ENCODE results near the gene GRB14.
"Not testable (repeated sequence)": the region's sequence is repeated elsewhere in the genome, so short reads cannot be mapped to it uniquely, and the experiment has no call there.

GRB14 gene

GRCh38 chr2:164478205-164478604 lies 143.1 kb downstream of the GRB14 start:
- H3K4me2 ChIP-seq: no peak overlapping the region
- H3K4me1 ChIP-seq (ENCODE audit: low read depth, poor library complexity, severe bottlenecking): no peaks in the 10 kb centered on the region
- H3K27ac ChIP-seq: no peak overlapping the region
- H3K9ac ChIP-seq: no peak overlapping the region
- no peaks in the 10 kb centered on the region for H3K79me2 ChIP-seq (ENCODE audit: insufficient read depth, low read depth)
- H3K36me3 ChIP-seq (ENCODE audit: insufficient read depth): no peaks in the 10 kb centered on the region
- no peak for TF ChIP-seq CTCF (conservative IDR thresholded peaks at IDR 0.05; ENCODE audit: low read depth, low read length)
- H3K27me3 ChIP-seq (ENCODE audit: insufficient read depth, low read depth): no peaks in the 10 kb centered on the region
- H3K4me3 ChIP-seq (IDR thresholded peaks at IDR 0.05; ENCODE audit: insufficient read depth, low read depth, low read length): no peak overlapping the region
- no peaks in the 10 kb centered on the region for H4K20me1 ChIP-seq (ENCODE audit: insufficient read depth)
- no peak overlapping the region for H2AFZ ChIP-seq (ENCODE audit: low read depth)

- Histone ChIP-seq H3K4me2 (no peak overlapping the region), H2AFZ (ENCODE audit: low read depth) (no peak overlapping the region), H3K4me3 (IDR thresholded peaks at IDR 0.05; ENCODE audit: insufficient read depth, low read depth, low read length) (no peak overlapping the region), H3K36me3 (ENCODE audit: insufficient read depth) (no peaks in the 10 kb centered on the region), H3K4me1 (ENCODE audit: low read depth, poor library complexity, severe bottlenecking) (no peaks in the 10 kb centered on the region), H4K20me1 (ENCODE audit: insufficient read depth) (no peaks in the 10 kb centered on the region), H3K79me2 (ENCODE audit: insufficient read depth, low read depth) (no peaks in the 10 kb centered on the region), H3K9ac (no peak overlapping the region), H3K27me3 (ENCODE audit: insufficient read depth, low read depth) (no peaks in the 10 kb centered on the region), H3K27ac (no peak overlapping the region)
- TF ChIP-seq CTCF (conservative IDR thresholded peaks at IDR 0.05; ENCODE audit: low read depth, low read length): no peak
Measured at GRCh38 chr2:164474873-164475272, 146.4 kb downstream of the GRB14 start.

DNA sequence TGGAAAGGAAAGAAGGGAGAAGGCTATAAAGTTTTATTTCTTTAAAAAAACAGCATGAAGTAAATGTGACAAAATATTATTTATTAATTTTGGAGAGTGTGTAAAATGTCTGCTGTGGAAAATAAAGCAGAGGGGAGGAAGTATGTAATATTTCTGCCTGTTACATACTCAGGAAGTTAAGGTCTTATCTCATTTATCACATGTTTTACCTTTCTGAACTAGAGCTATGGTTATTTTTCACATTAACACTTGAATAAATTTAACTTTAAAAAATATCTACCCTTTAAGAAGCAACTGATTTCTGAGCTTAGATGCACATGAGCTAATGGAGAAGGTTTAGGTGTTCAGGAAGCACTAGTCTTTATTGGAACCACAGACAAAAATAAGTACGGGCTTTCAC lies 148.3 kb downstream of the GRB14 start:
- H3K4me3 ChIP-seq (IDR thresholded peaks at IDR 0.05; ENCODE audit: insufficient read depth, low read depth, low read length): no peak overlapping the region
- H3K9ac ChIP-seq: no peak overlapping the region
- H2AFZ ChIP-seq (ENCODE audit: low read depth): no peak overlapping the region
- H3K4me2 ChIP-seq: no peak overlapping the region
- H4K20me1 ChIP-seq (ENCODE audit: insufficient read depth): no peaks in the 10 kb centered on the region
- H3K4me1 ChIP-seq (ENCODE audit: low read depth, poor library complexity, severe bottlenecking): no peaks in the 10 kb centered on the region
- no peak overlapping the region for H3K27ac ChIP-seq
- H3K27me3 ChIP-seq (ENCODE audit: insufficient read depth, low read depth): no peaks in the 10 kb centered on the region
- no peaks in the 10 kb centered on the region for H3K36me3 ChIP-seq (ENCODE audit: insufficient read depth)
- TF ChIP-seq CTCF (conservative IDR thresholded peaks at IDR 0.05; ENCODE audit: low read depth, low read length): no peak
- H3K79me2 ChIP-seq (ENCODE audit: insufficient read depth, low read depth): no peaks in the 10 kb centered on the region

DNA sequence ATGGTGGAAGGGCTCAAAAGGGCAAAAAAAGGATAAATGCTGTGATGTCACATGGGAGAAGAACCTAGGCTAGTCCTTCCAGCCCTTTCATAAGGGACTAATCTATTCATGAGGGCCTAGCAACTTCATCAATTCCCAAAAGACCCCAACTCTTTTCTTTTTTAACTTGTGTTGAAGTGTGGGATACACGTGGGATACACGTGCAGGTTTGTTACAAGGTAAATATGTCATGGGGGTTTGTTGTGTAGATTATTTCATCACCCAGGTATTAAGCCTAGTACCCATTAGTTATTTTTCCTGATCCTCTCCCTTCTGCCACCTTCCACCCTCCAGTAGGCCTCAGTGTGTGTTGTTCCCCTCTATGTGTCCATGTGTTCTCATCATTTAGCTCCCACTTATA lies 156.2 kb downstream of the GRB14 start:
- H3K4me3 ChIP-seq (IDR thresholded peaks at IDR 0.05; ENCODE audit: insufficient read depth, low read depth, low read length); H3K79me2 ChIP-seq (ENCODE audit: insufficient read depth, low read depth); H3K36me3 ChIP-seq (ENCODE audit: insufficient read depth); H4K20me1 ChIP-seq (ENCODE audit: insufficient read depth); H3K4me2 ChIP-seq; H3K27ac ChIP-seq; H2AFZ ChIP-seq (ENCODE audit: low read depth); H3K9ac ChIP-seq; H3K4me1 ChIP-seq (ENCODE audit: low read depth, poor library complexity, severe bottlenecking); H3K27me3 ChIP-seq (ENCODE audit: insufficient read depth, low read depth): not testable (repeated sequence)

DNA sequence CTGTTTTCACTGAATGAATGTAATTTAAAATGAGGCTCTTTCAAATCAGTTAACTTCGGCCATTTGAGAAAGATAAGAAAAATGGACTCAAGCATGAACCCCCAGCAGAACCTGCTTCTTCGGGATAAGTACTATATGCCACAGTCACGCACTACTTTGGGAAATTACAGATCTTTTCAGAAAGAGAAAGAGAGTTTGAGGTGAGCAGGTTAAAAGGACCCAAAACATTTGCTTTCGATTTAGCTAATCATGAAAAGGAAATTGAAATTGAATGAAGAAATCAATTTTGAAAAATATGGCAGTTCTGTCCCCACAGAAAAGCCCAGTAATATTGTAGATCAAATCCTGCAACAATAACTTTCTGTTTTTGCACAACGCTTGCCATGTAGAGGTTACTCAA lies 156.9 kb downstream of the GRB14 start:
- no peak for TF ChIP-seq CTCF (conservative IDR thresholded peaks at IDR 0.05; ENCODE audit: low read depth, low read length)
- Histone ChIP-seq H3K79me2 (ENCODE audit: insufficient read depth, low read depth) (no peaks in the 10 kb centered on the region), H3K36me3 (ENCODE audit: insufficient read depth) (no peaks in the 10 kb centered on the region), H2AFZ (ENCODE audit: low read depth) (no peak overlapping the region), H3K27me3 (ENCODE audit: insufficient read depth, low read depth) (no peaks in the 10 kb centered on the region), H4K20me1 (ENCODE audit: insufficient read depth) (no peaks in the 10 kb centered on the region), H3K4me1 (ENCODE audit: low read depth, poor library complexity, severe bottlenecking) (no peaks in the 10 kb centered on the region), H3K9ac (no peak overlapping the region), H3K4me2 (no peak overlapping the region), H3K4me3 (IDR thresholded peaks at IDR 0.05; ENCODE audit: insufficient read depth, low read depth, low read length) (no peak overlapping the region), H3K27ac (no peak overlapping the region)
